Heart left ventricle (tissue), 13 donors: ENCODE measurements around the gene CPLANE1.

ENCODE experiments used
- CTCF ChIP-seq, 12 donors: fragments of 200-600 bp; sonication (generic) in 4 of 12; IDR thresholded peaks; one replicate each; pipeline versions ENCODE4 v1.5.0 to v1.8.0; 2018 to 2022; ENCODE audit warnings: antibody characterized with exemption in 12 of 12, mild to moderate bottlenecking in 5 of 12
- POLR2A ChIP-seq, 2 donors: fragments of 450-650 bp; IDR thresholded peaks; one replicate each; pipeline ENCODE4 v1.6.1; 2017; ENCODE audit warnings: antibody characterized with exemption in 2 of 2, mild to moderate bottlenecking in 2 of 2, moderate library complexity in 2 of 2
- donor health status: ischemic (EF 13 %, LVEDD 7.1; RV severe dilation, severe dysfunction).
- donor health status: DM: no; HTN: yes; CAD: no.
- donor health status: DM: no; HTN: no; CAD: no.
- donor health status: ischemic (EF 25% LVEDD 6.9; RV normal size, moderate dysfunction).
- donor health status: ischemic (EF 25% LVEDD 5.7; RV mildly dilated, moderate dysfunction).
- donor health status: ischemic (EF 35%, LVEDD 5.7; RV mildly dilated, moderate dysfunction).
- donor health status: nonischemic (EF 11% LVEDD 7.7; RV severe dilation, severe dysfunction).
- donor health status: DM: yes; HTN: yes; CAD: no.
- donor health status: PGD.
- donor health status: ischemic (EF 29% LVEDD 5.4; RV normal size, mild dysfunction).
- donor health status: nonischemic (EF 23%, LVEDD 6.1; RV moderate dilation, normal function).

- TF ChIP-seq CTCF (IDR thresholded peaks at IDR 0.05): no peak
- no peak for TF ChIP-seq POLR2A (IDR thresholded peaks at IDR 0.05)
Measured at GRCh38 chr5:37090123-37090726, 159.0 kb downstream of the CPLANE1 start.
